IMR-90 (cell line): ENCODE measurements around the gene SLC12A8. TPM values are rescaled to one million over a fixed set of nuclear protein-coding genes. Genes with fewer than 3 reads are reported as not detected.

Experiments used
- ATAC-seq: fragments of 200-7000 bp; cut with Tn5 transposase; 2 replicates; pipeline ENCODE4 v1.9.1; 2020; ENCODE audit warnings: low read depth, mild to moderate bottlenecking, moderate library complexity
- BruUV-seq: library from RNA; stranded (reverse); fragments of 400-500 nt; replicated peaks from 2 replicates; lab custom pipeline; 2021; lab: Mats Ljungman, UMichigan
- CTCF ChIA-PET: fragments of 300-600 bp; formaldehyde crosslinking; extraction: SDS; loops from one replicate; lab custom pipeline; 2021; ENCODE audit warnings: antibody characterized with exemption; lab: Yijun Ruan, JAX
- POLR2A ChIA-PET: fragments of 300-600 bp; sonication (Branson Sonifier 250); formaldehyde crosslinking; loops from one replicate; lab custom pipeline; 2022; ENCODE audit warnings: antibody characterized with exemption; ENCODE audit not compliant: unreplicated experiment; lab: Charles Lee
- DNase-seq: peaks from one replicate; pipeline ENCODE4 v3.0.0; 2013
- H2AFZ ChIP-seq: replicated peaks from 2 replicates; pipeline ENCODE3; 2013; ENCODE audit warnings: low read length, mild to moderate bottlenecking; ENCODE audit not compliant: poor library complexity
- H2AK5ac ChIP-seq: 2 replicates; pipeline ENCODE4 v1.6.1; 2013; ENCODE audit warnings: low read depth, low read length, inconsistent platforms
- H2AK9ac ChIP-seq: replicated peaks from 2 replicates; pipeline ENCODE3; 2013; ENCODE audit warnings: mild to moderate bottlenecking, low read depth, low read length, moderate library complexity; ENCODE audit not compliant: poor library complexity
- H2BK120ac ChIP-seq: 2 replicates; pipeline ENCODE4 v1.6.1; 2013; ENCODE audit warnings: low read depth, low read length, inconsistent platforms
- H2BK15ac ChIP-seq: 3 replicates; pipeline ENCODE4 v1.6.1; 2013; ENCODE audit warnings: low read depth, low read length, inconsistent platforms
- H2BK20ac ChIP-seq: 2 replicates; pipeline ENCODE4 v1.6.1; 2013; ENCODE audit warnings: low read depth, mild to moderate bottlenecking, inconsistent platforms, low read length, moderate library complexity
- H2BK5ac ChIP-seq: 2 replicates; pipeline ENCODE4 v1.6.1; 2013; ENCODE audit warnings: mild to moderate bottlenecking, low read depth, low read length, inconsistent platforms; ENCODE audit not compliant: poor library complexity, severe bottlenecking
- H3K14ac ChIP-seq: replicated peaks from 2 replicates; pipeline ENCODE4 v1.6.1; 2013; ENCODE audit warnings: low read depth, low read length, inconsistent platforms
- H3K18ac ChIP-seq: 2 replicates; pipeline ENCODE4 v1.6.1; 2013; ENCODE audit warnings: low read depth, low read length, control low read depth
- H3K23ac ChIP-seq: 2 replicates; pipeline ENCODE4 v1.6.1; 2013; ENCODE audit warnings: low read depth, low read length, inconsistent platforms
- H3K27ac ChIP-seq: 2 replicates; pipeline ENCODE4 v1.5.1; 2013; ENCODE audit warnings: mild to moderate bottlenecking, control low read depth, low read length; ENCODE audit not compliant: insufficient read depth
- H3K27me3 ChIP-seq: 2 replicates; pipeline ENCODE4 v1.6.1; 2013; ENCODE audit warnings: low read length; ENCODE audit not compliant: control insufficient read depth, insufficient read depth
- H3K36me3 ChIP-seq: 2 replicates; pipeline ENCODE4 v1.6.1; 2013; ENCODE audit warnings: low read length, mixed read lengths; ENCODE audit not compliant: control insufficient read depth, insufficient read depth
- H3K4ac ChIP-seq: 2 replicates; pipeline ENCODE4 v1.6.1; 2013; ENCODE audit warnings: low read depth, low read length, inconsistent platforms
- H3K4me1 ChIP-seq: 2 replicates; pipeline ENCODE4 v1.6.1; 2013; ENCODE audit warnings: low read length, mixed read lengths; ENCODE audit not compliant: control insufficient read depth, insufficient read depth
- H3K4me2 ChIP-seq: 2 replicates; pipeline ENCODE4 v1.6.1; 2013; ENCODE audit warnings: low read depth, mild to moderate bottlenecking, control low read depth, low read length, moderate library complexity
- H3K4me3 ChIP-seq: 2 replicates; pipeline ENCODE4 v1.5.1; 2013; ENCODE audit warnings: low read depth, mild to moderate bottlenecking, control low read depth, low read length, moderate library complexity; ENCODE audit not compliant: insufficient read depth
- H3K56ac ChIP-seq: 2 replicates; pipeline ENCODE4 v1.6.1; 2013; ENCODE audit warnings: low read length, inconsistent platforms; ENCODE audit not compliant: insufficient read depth; ENCODE audit errors: extremely low read depth
- H3K79me1 ChIP-seq, 2 experiments: 2 replicates each; pipeline ENCODE4 v1.6.1; 2013; ENCODE audit warnings: low read length in 2 of 2, inconsistent platforms in 1 of 2, low read depth in 1 of 2
- H3K9ac ChIP-seq: 2 replicates; pipeline ENCODE4 v1.6.1; 2013; ENCODE audit warnings: low read depth, low read length, control low read depth
- H3K9me1 ChIP-seq: 2 replicates; pipeline ENCODE4 v1.6.1; 2013; ENCODE audit warnings: low read length, inconsistent platforms; ENCODE audit not compliant: insufficient read depth
- H3K9me3 ChIP-seq: 2 replicates; pipeline ENCODE4 v1.6.1; 2013; ENCODE audit warnings: low read length; ENCODE audit not compliant: control insufficient read depth, insufficient read depth
- H4K20me1 ChIP-seq: 2 replicates; pipeline ENCODE4 v1.6.1; 2013; ENCODE audit warnings: low read length, inconsistent platforms; ENCODE audit not compliant: insufficient read depth
- H4K5ac ChIP-seq: 2 replicates; pipeline ENCODE4 v1.6.1; 2013; ENCODE audit warnings: mild to moderate bottlenecking, low read depth, low read length, control low read depth
- H4K8ac ChIP-seq, 2 experiments: 2 replicates each; pipeline ENCODE4 v1.6.1; 2013; ENCODE audit warnings: low read depth in 2 of 2, low read length in 2 of 2, control low read depth in 1 of 2, inconsistent platforms in 1 of 2
- H4K91ac ChIP-seq: 2 replicates; pipeline ENCODE4 v1.6.1; 2013; ENCODE audit warnings: low read depth, low read length, inconsistent platforms; ENCODE audit not compliant: insufficient read depth
- CEBPB ChIP-seq: IDR thresholded peaks from 2 replicates; pipeline ENCODE4 v1.6.1; 2012; ENCODE audit warnings: low read depth, low read length, improper control_type of control experiment
- CHD1 ChIP-seq: IDR thresholded peaks from 2 replicates; pipeline ENCODE4 v1.6.1; 2012; ENCODE audit warnings: low read depth, low read length, improper control_type of control experiment
- MAFK ChIP-seq: IDR thresholded peaks from 2 replicates; pipeline ENCODE4 v1.6.1; 2012; ENCODE audit warnings: low read depth, low read length, improper control_type of control experiment
- MAZ ChIP-seq: IDR thresholded peaks from 2 replicates; pipeline ENCODE4 v1.6.1; 2012; ENCODE audit warnings: low read depth, mild to moderate bottlenecking, low read length, improper control_type of control experiment, moderate library complexity, borderline replicate concordance
- POLR2A ChIP-seq: IDR thresholded peaks from 2 replicates; pipeline ENCODE4 v1.6.1; 2012; ENCODE audit warnings: mild to moderate bottlenecking, low read depth, low read length
- RAD21 ChIP-seq: IDR thresholded peaks from 2 replicates; pipeline ENCODE4 v1.6.1; 2012; ENCODE audit warnings: low read length, improper control_type of control experiment
- whole genome bisulfite sequencing, 2 experiments: methylation state at CpG; one replicate each; pipeline versions ENCODE4 v1.1.5 to v1.1.7; 2013; ENCODE audit warnings: missing lambda C conversion rate in 2 of 2; ENCODE audit not compliant: insufficient read length in 1 of 2; ENCODE audit errors: extremely low coverage in 2 of 2; 5-methylcytosine and 5-hydroxymethylcytosine counted together
- dilution Hi-C: fragments of 300-500 bp; cut with HindIII; formaldehyde crosslinking; loops from one replicate; pipeline ENCODE4 v1.14.3; 2018; ENCODE audit warnings: low sequenced_read_pairs; ENCODE audit not compliant: unreplicated experiment
- in situ Hi-C: fragments of 300-500 bp; cut with MboI; formaldehyde crosslinking; loops from 3 replicates; pipeline ENCODE4 v1.14.3; 2019; ENCODE audit warnings: low sequenced_read_pairs, inconsistent platforms, mixed read lengths
- intact Hi-C: fragments of 100-400 bp; cut with micrococcal nuclease; formaldehyde crosslinking; loops from 2 replicates; pipeline ENCODE4 v1.10.0; 2022
- polyA plus RNA-seq, 3 experiments: library from polyadenylated mRNA; depleted of rRNA; stranded (reverse); fragments of >200 nt; gene quantifications; 2 replicates each; pipeline ENCODE4 v1.2.3, GENCODE V29; 2012; ENCODE audit warnings: low replicate concordance in 1 of 3
- total RNA-seq: library from RNA; depleted of rRNA; stranded (reverse); fragments of >200 nt; gene quantifications from 2 replicates; pipeline ENCODE4 v1.2.3, GENCODE V29; 2012
- TF ChIP-seq, protein P1 (sequence below): fragments of 150-350 bp; IDR thresholded peaks from 2 replicates; pipeline ENCODE4 v1.6.1; 2017; ENCODE audit warnings: mild to moderate bottlenecking, antibody characterized with exemption, low read length, low read depth

SLC12A8 gene
- total and polyA plus RNA-seq, 2 of the 4 experiments (the other 2 are of a cell fraction): 2.2 to 4.3 TPM

- Histone ChIP-seq H3K79me1 (peaks cover 38 to 77% of the 10 kb centered on the region in 2 experiments), H2AK5ac (peak overlapping the region; percentile 48; the same call in 1 of the 2 replicates), H2BK120ac (peak overlapping the region; percentile 45), H2BK20ac (peak overlapping the region; percentile 17), H2AK9ac (peak overlapping the region; percentile 59), H3K27ac (peak overlapping the region; percentile 94), H2AFZ (peak overlapping the region; percentile 38), H4K8ac (peak overlapping the region in 1 of 2 experiments; percentile 59; a peak in 1 of 4 replicates), H3K18ac (peak overlapping the region; percentile 73), H3K27me3 (no peaks in the 10 kb centered on the region), H3K9me1 (peaks cover 39% of the 10 kb centered on the region), H3K14ac (peak overlapping the region; percentile 33), H3K36me3 (peaks cover 35% of the 10 kb centered on the region), H3K4me1 (peaks cover 25% of the 10 kb centered on the region), H3K9ac (peak overlapping the region; percentile 47), H3K4ac (peak overlapping the region; percentile 58), H3K56ac (peak overlapping the region; percentile 20), H3K4me2 (peak overlapping the region; percentile 95), H2BK5ac (peak overlapping the region; percentile 95), H3K9me3 (no peaks in the 10 kb centered on the region), H4K91ac (peak overlapping the region; percentile 28), H4K5ac (peak overlapping the region; percentile 23), H3K23ac (peak overlapping the region; percentile 50), H3K4me3 (peak overlapping the region; percentile 33), H2BK15ac (peak overlapping the region; percentile 37; the same call in 2 of the 3 replicates), H4K20me1 (peaks cover 67% of the 10 kb centered on the region)
- in situ Hi-C loops: no loop called here
- TF ChIP-seq CEBPB (no peak), CHD1 (no peak), POLR2A (no peak; the same call in 1 of the 2 replicates), RAD21 (peak; percentile 31; the same call in 1 of the 2 replicates), MAZ (peak; percentile 40), MAFK (no peak)
- TF ChIP-seq, protein P1, sequence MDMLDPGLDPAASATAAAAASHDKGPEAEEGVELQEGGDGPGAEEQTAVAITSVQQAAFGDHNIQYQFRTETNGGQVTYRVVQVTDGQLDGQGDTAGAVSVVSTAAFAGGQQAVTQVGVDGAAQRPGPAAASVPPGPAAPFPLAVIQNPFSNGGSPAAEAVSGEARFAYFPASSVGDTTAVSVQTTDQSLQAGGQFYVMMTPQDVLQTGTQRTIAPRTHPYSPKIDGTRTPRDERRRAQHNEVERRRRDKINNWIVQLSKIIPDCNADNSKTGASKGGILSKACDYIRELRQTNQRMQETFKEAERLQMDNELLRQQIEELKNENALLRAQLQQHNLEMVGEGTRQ: no peak
- POLR2A ChIA-PET: interaction anchor here (1.1 kb wide), 2 partner anchors 58 to 78 kb away, joined by 3 to 4 read pairs; no protein-coding TSS in a partner anchor
- no TSS peak for BruUV-seq
- ATAC-seq: peak; percentile 7; the same call in 1 of the 2 replicates
- dilution Hi-C loops: no loop called here
- intact Hi-C loops: loop anchor here (1.0 to 5.0 kb wide), 4 partner anchors 75 to 535 kb away; no protein-coding TSS in a partner anchor
- 0% methylated on average over 3 of the region's 14 CpGs; no CpG with 5 or more reads in 1 of the 2 experiments for WGBS, 2 experiments
- peak; percentile 91 for DNase-seq
- CTCF ChIA-PET: interaction anchor here (0.5 to 1.0 kb wide), 3 partner anchors 12 to 143 kb away, joined by 3 to 4 read pairs (median 3); no protein-coding TSS in a partner anchor
Observed at GRCh38 chr3:125051715-125052581, 160.6 kb downstream of the SLC12A8 start.
